H1 (cell line): Measurements from ENCODE around the gene KXD1. TPM values are rescaled to one million over a fixed set of nuclear protein-coding genes. Genes with fewer than 3 reads are reported as not detected.

Experiments
- CTCF ChIA-PET: fragments of 300-600 bp; sonication (Branson Sonifier 250); formaldehyde crosslinking; loops from one replicate; lab custom pipeline; 2021; ENCODE audit not compliant: partially characterized antibody; lab: Charles Lee
- POLR2A ChIA-PET: fragments of 300-600 bp; sonication (Branson Sonifier 250); formaldehyde crosslinking; loops from one replicate; lab custom pipeline; 2021; ENCODE audit warnings: inconsistent platforms; ENCODE audit not compliant: partially characterized antibody; lab: Charles Lee
- DNase-seq, 2 experiments: peaks; one replicate each; pipeline versions ENCODE4 v3.0.0 to v3.0.0-alpha.2; 2010 to 2022; ENCODE audit warnings: low spot score in 2 of 2, low read depth in 1 of 2, mixed read lengths in 1 of 2
- FAIRE-seq: peaks from 2 replicates; lab custom pipeline; 2011; peaks lifted over from hg19 to GRCh38; lab: Jason Lieb, UNC
- H2AFZ ChIP-seq: 2 replicates; pipeline ENCODE4 v1.8.1; 2012; ENCODE audit warnings: low read length, inconsistent platforms
- H2AK5ac ChIP-seq: 2 replicates; pipeline ENCODE4 v1.6.1; 2013; ENCODE audit warnings: low read depth, low read length
- H2BK120ac ChIP-seq: replicated peaks from 2 replicates; pipeline ENCODE3; 2013; ENCODE audit warnings: low read depth, low read length, inconsistent platforms
- H2BK12ac ChIP-seq: 2 replicates; pipeline ENCODE4 v1.6.1; 2013; ENCODE audit warnings: low read depth, low read length
- H2BK15ac ChIP-seq: 2 replicates; pipeline ENCODE4 v1.6.1; 2013; ENCODE audit warnings: low read length
- H2BK20ac ChIP-seq: 2 replicates; pipeline ENCODE4 v1.6.1; 2013; ENCODE audit warnings: low read length
- H2BK5ac ChIP-seq: 2 replicates; pipeline ENCODE4 v1.6.1; 2013; ENCODE audit warnings: low read depth, low read length
- H3K14ac ChIP-seq: 2 replicates; pipeline ENCODE4 v1.6.1; 2013; ENCODE audit warnings: inconsistent platforms; ENCODE audit not compliant: insufficient read length
- H3K18ac ChIP-seq: 2 replicates; pipeline ENCODE4 v1.6.1; 2013; ENCODE audit warnings: low read length; ENCODE audit errors: extremely low read depth
- H3K23ac ChIP-seq: 2 replicates; pipeline ENCODE4 v1.6.1; 2013; ENCODE audit warnings: inconsistent platforms; ENCODE audit not compliant: insufficient read length
- H3K23me2 ChIP-seq: 2 replicates; pipeline ENCODE4 v1.6.1; 2013; ENCODE audit warnings: low read depth, low read length
- H3K27ac ChIP-seq: 2 replicates; pipeline ENCODE4 v1.6.1; 2011; ENCODE audit warnings: low read depth, low read length, inconsistent platforms
- H3K27me3 ChIP-seq, 4 experiments: replicated peaks in 1 of 4; 1 replicate in 1 of 4; 2 replicates in 3 of 4; pipeline versions ENCODE4 v1.6.1 to v1.8.1; 2011 to 2013; ENCODE audit warnings: low read length in 3 of 4, mild to moderate bottlenecking in 3 of 4, inconsistent platforms in 2 of 4, mixed read lengths in 2 of 4, moderate library complexity in 1 of 4; ENCODE audit not compliant: control insufficient read depth in 3 of 4, insufficient read depth in 3 of 4; ENCODE audit errors: extremely low read depth in 1 of 4
- H3K36me3 ChIP-seq, 4 experiments: 2 replicates each; pipeline versions ENCODE4 v1.6.1 to v1.8.1; 2011 to 2013; ENCODE audit warnings: mild to moderate bottlenecking in 4 of 4, low read length in 3 of 4, moderate library complexity in 2 of 4, control low read depth in 1 of 4, inconsistent platforms in 1 of 4; ENCODE audit not compliant: insufficient read depth in 4 of 4, control insufficient read depth in 2 of 4
- H3K4ac ChIP-seq: replicated peaks from 2 replicates; pipeline ENCODE3; 2013; ENCODE audit warnings: low read length, low read depth, mixed read lengths, inconsistent platforms; ENCODE audit not compliant: insufficient read length
- H3K4me1 ChIP-seq, 4 experiments: replicated peaks in 1 of 4; 1 replicate in 1 of 4; 2 replicates in 3 of 4; pipeline versions ENCODE4 v1.6.1 to v1.8.1; 2011 to 2013; ENCODE audit warnings: low read length in 3 of 4, inconsistent platforms in 2 of 4, mixed read lengths in 1 of 4; ENCODE audit not compliant: insufficient read depth in 4 of 4, control insufficient read depth in 3 of 4
- H3K4me2 ChIP-seq, 2 experiments: 2 replicates each; pipeline versions ENCODE4 v1.6.1 to v1.8.1; 2011 to 2013; ENCODE audit warnings: low read depth in 2 of 2, low read length in 2 of 2, control low read depth in 1 of 2, inconsistent platforms in 1 of 2, mild to moderate bottlenecking in 1 of 2; ENCODE audit not compliant: insufficient read depth in 1 of 2
- H3K4me3 ChIP-seq, 4 experiments: fragments of 200-600, 300-600 bp in 1 of 4; sonication (generic), shearing (Covaris generic), sonication (Bioruptor Twin) in 1 of 4; 2 replicates each; pipeline versions ENCODE4 v1.5.1 to v1.8.1; 2011 to 2016; ENCODE audit warnings: low read length in 4 of 4, low read depth in 3 of 4, control low read depth in 2 of 4, inconsistent platforms in 2 of 4, mild to moderate bottlenecking in 2 of 4, mixed read lengths in 1 of 4, moderate library complexity in 1 of 4; ENCODE audit not compliant: insufficient read depth in 2 of 4; ENCODE audit errors: extremely low read depth in 1 of 4
- H3K56ac ChIP-seq: replicated peaks from 2 replicates; pipeline ENCODE3; 2013; ENCODE audit warnings: low read depth, mild to moderate bottlenecking, mixed read lengths, low read length, inconsistent platforms; ENCODE audit not compliant: insufficient read length
- H3K79me1 ChIP-seq: 2 replicates; pipeline ENCODE4 v1.6.1; 2013; ENCODE audit warnings: low read depth, low read length, control low read depth
- H3K79me2 ChIP-seq, 2 experiments: 2 replicates each; pipeline versions ENCODE4 v1.6.1 to v1.8.1; 2012 to 2013; ENCODE audit warnings: low read length in 2 of 2, mild to moderate bottlenecking in 2 of 2, inconsistent platforms in 1 of 2; ENCODE audit not compliant: insufficient read depth in 2 of 2, control insufficient read depth in 1 of 2
- H3K9ac ChIP-seq, 4 experiments: replicated peaks in 1 of 4; 1 replicate in 1 of 4; 2 replicates in 3 of 4; pipeline versions ENCODE4 v1.6.1 to v1.8.1; 2011 to 2013; ENCODE audit warnings: low read depth in 3 of 4, low read length in 3 of 4, control low read depth in 2 of 4, mild to moderate bottlenecking in 2 of 4, moderate library complexity in 2 of 4, inconsistent platforms in 1 of 4; ENCODE audit errors: extremely low read depth in 1 of 4
- H3K9me3 ChIP-seq, 2 experiments: 2 replicates each; pipeline versions ENCODE4 v1.6.1 to v1.8.1; 2012 to 2013; ENCODE audit warnings: mild to moderate bottlenecking in 2 of 2, moderate library complexity in 2 of 2, control low read depth in 1 of 2, inconsistent platforms in 1 of 2, low read depth in 1 of 2, low read length in 1 of 2, mixed read lengths in 1 of 2; ENCODE audit not compliant: insufficient read depth in 2 of 2
- H4K20me1 ChIP-seq, 2 experiments: replicated peaks in 1 of 2; 2 replicates each; pipeline versions ENCODE3 to v1.8.1; 2011 to 2013; ENCODE audit warnings: inconsistent platforms in 2 of 2, low read length in 2 of 2, mild to moderate bottlenecking in 1 of 2; ENCODE audit not compliant: insufficient read depth in 2 of 2, control insufficient read depth in 1 of 2
- H4K5ac ChIP-seq: 2 replicates; pipeline ENCODE4 v1.6.1; 2013; ENCODE audit warnings: low read length, low read depth, mixed read lengths, inconsistent platforms; ENCODE audit not compliant: insufficient read length
- H4K8ac ChIP-seq: 2 replicates; pipeline ENCODE4 v1.8.0; 2013; ENCODE audit warnings: mild to moderate bottlenecking, moderate library complexity, low read length, inconsistent platforms; ENCODE audit not compliant: insufficient read depth; ENCODE audit errors: extremely low read depth
- H4K91ac ChIP-seq: replicated peaks from 2 replicates; pipeline ENCODE3; 2013; ENCODE audit warnings: low read length, mixed read lengths, inconsistent platforms; ENCODE audit not compliant: insufficient read length
- CREB1 ChIP-seq: IDR thresholded peaks from 2 replicates; pipeline ENCODE4 v1.6.1; 2012; ENCODE audit warnings: inconsistent platforms
- TAF7 ChIP-seq: optimal IDR thresholded peaks from 2 replicates; pipeline ENCODE3; 2011; ENCODE audit warnings: low read depth, mild to moderate bottlenecking, inconsistent platforms, low read length, moderate library complexity, borderline replicate concordance
- WGBS, 2 experiments: shearing (Covaris generic) in 1 of 2; methylation state at CpG; one replicate each; pipeline versions ENCODE4 v1.1.6 to v1.1.7; 2013 to 2015; ENCODE audit warnings: low lambda C conversion rate in 2 of 2, mixed read lengths in 2 of 2, inconsistent platforms in 1 of 2, low coverage in 1 of 2, missing lambda C conversion rate in 1 of 2; ENCODE audit not compliant: insufficient replicate concordance in 2 of 2, insufficient coverage in 1 of 2, insufficient read length in 1 of 2; ENCODE audit errors: extremely low coverage in 1 of 2, missing lambda C conversion rate in 1 of 2; 5-methylcytosine and 5-hydroxymethylcytosine counted together
- polyA plus RNA-seq, 7 experiments: library from polyadenylated mRNA; depleted of rRNA in 3 of 7; stranded (reverse) in 5 of 7; unstranded in 2 of 7; fragments of >200 nt in 5 of 7; fragments of 200-250 nt in 2 of 7; gene quantifications; 1 replicate in 5 of 7; 2 replicates in 1 of 7; 4 replicates in 1 of 7; pipeline versions ENCODE4 v1.2.1 to v1.2.3, GENCODE V29; 2011 to 2013; ENCODE audit warnings: missing spikeins in 2 of 7, mixed read lengths in 2 of 7
- total RNA-seq: library from RNA; stranded (reverse); fragmentation: NEBNext Ultra II Directional; extraction: Animal tissue kit (Norgen Biotek cat#: 25700); gene quantifications from 2 replicates; pipeline ENCODE4 v1.2.1, GENCODE V29; 2021

Gene KXD1
- total and polyA plus RNA-seq, 2 of the 8 experiments (the other 6 are each of a cell fraction or from before 2014, with no cell fraction given) = 115 to 267 TPM

DNA sequence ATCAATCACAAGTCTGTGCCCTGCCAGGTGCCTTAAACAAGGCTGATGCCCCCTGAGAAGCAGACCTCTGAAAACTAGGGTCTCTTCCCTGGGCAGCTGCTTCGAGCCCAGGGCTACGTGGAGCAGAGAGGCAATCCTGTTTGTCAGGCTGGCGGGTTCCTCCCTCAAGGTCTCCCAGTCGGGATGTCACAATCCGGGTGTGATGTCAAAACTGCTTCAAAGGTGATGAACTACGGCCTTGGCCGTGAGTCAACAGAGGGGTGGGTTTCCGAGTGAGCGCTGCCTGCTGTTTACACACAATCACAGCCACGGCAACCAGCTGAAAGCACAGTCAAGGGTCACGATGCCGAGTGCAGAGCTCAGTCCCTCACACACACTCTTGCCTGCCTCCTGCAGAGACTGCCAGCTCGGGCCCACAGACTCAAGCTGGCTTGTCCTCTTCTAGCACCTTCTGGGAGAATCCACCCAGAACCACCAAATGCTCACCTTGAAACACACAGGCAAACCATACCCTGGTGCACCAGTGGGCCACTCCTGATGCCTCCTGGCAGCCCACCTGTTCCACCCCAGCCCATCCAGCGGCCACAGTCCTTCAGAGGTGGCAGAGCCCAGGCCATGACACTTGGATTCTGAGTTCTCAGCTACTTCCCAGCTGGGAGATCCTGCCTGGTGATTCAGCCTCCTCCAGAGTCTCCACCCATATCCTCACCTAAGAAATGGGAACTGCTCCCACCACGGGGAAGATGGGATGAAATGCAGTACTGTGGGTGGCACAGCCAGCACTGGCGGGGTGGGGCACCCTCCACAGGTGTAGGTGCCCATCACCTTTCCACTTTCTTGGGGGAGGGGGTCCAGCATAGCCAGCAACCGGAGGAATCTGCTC, 42.6 kb upstream of the KXD1 start:
- H3K79me1 ChIP-seq = peaks cover 26% of the 10 kb centered on the region
- H3K4ac ChIP-seq = no peak overlapping the region
- H4K91ac ChIP-seq = no peak overlapping the region
- 0 out of 2 replicates have a peak overlapping the region, but pooled peaks have one; percentile 8 for H3K27ac ChIP-seq
- H3K36me3 ChIP-seq = no peaks in the 10 kb centered on the region
- no peak overlapping the region for H3K4me2 ChIP-seq
- no peak overlapping the region for H2BK15ac ChIP-seq
- DNase-seq (no peak), FAIRE-seq (no peak)
- H3K79me2 ChIP-seq = peaks cover 0 to 68% of the 10 kb centered on the region in 2 experiments; a peak in 2 of 4 replicates
- no peak for TF ChIP-seq TAF7
- 0 out of 2 replicates have a peak, but pooled peaks have one; percentile 37 for TF ChIP-seq CREB1
- H4K20me1 ChIP-seq = peaks cover 16 to 33% of the 10 kb centered on the region in 2 experiments
- H3K9ac ChIP-seq = peak overlapping the region in 1 of 4 experiments; percentile 10; a peak in 2 of 7 replicates
- H3K23me2 ChIP-seq = no peaks in the 10 kb centered on the region
- no peak overlapping the region for H4K8ac ChIP-seq
- H3K9me3 ChIP-seq = no peaks in the 10 kb centered on the region
- 89% methylated on average over 17 of the region's 17 CpGs; no CpG with 5 or more reads in 1 of the 2 experiments for WGBS, 2 experiments
- CTCF ChIA-PET = interaction anchor here (1.2 to 32.9 kb wide), 3 partner anchors 8 to 45 kb away, joined by 3 to 458 read pairs (median 14); no protein-coding TSS in a partner anchor
- H4K5ac ChIP-seq = no peak overlapping the region
- POLR2A ChIA-PET = interaction anchor here (1.0 kb wide), 1 partner anchor 13 kb away, joined by 3 read pairs; no protein-coding TSS in a partner anchor
- no peak overlapping the region for H2BK12ac ChIP-seq
- no peak overlapping the region for H3K4me3 ChIP-seq
- no peak overlapping the region for H2AFZ ChIP-seq
- H3K56ac ChIP-seq = no peak overlapping the region
- H2BK120ac ChIP-seq = no peak overlapping the region
- no peak overlapping the region; the same call in 1 of the 2 replicates for H2BK5ac ChIP-seq
- H3K14ac ChIP-seq = no peak overlapping the region
- no peak overlapping the region for H3K23ac ChIP-seq
- H3K27me3 ChIP-seq = no peaks in the 10 kb centered on the region
- H3K18ac ChIP-seq = no peak overlapping the region
- H2BK20ac ChIP-seq = no peak overlapping the region
- H2AK5ac ChIP-seq = no peak overlapping the region
- peaks cover 0 to 3% (median 1%) of the 10 kb centered on the region in 4 experiments; a peak in 4 of 7 replicates for H3K4me1 ChIP-seq
